Kasumi-1 (cell line): Measurements from ENCODE around the gene PNMA6E.

Experiments
- DNase-seq, 2 experiments: peaks; one replicate each; lab custom pipeline; 2025; lab: John Stamatoyannopoulos, UW

Gene PNMA6E

GRCh38 chrX:153384390-153384789 lies 16.8 kb downstream of the PNMA6E start:
- DNase-seq, result no peak

- no peak for DNase-seq
Observed at GRCh38 chrX:153382563-153383482, 18.3 kb downstream of the PNMA6E start.

- peak in 1 of 2 experiments; percentile 6 for DNase-seq
Observed at GRCh38 chrX:153381684-153382532, 19.2 kb downstream of the PNMA6E start.

- DNase-seq, result no peak
Observed at GRCh38 chrX:153380691-153381090, 20.5 kb downstream of the PNMA6E start.

- DNase-seq, result no peak
Observed at GRCh38 chrX:153379971-153380581, 21.1 kb downstream of the PNMA6E start.

- no peak for DNase-seq
Observed at GRCh38 chrX:153379508-153379907, 21.6 kb downstream of the PNMA6E start.

GRCh38 chrX:153378607-153379006 lies 22.5 kb downstream of the PNMA6E start:
- no peak for DNase-seq

- no peak for DNase-seq
Observed at GRCh38 chrX:153377727-153378126, 23.4 kb downstream of the PNMA6E start.

GRCh38 chrX:153375571-153375970 lies 25.6 kb downstream of the PNMA6E start:
- DNase-seq, result no peak

GRCh38 chrX:153374426-153374825 lies 26.7 kb downstream of the PNMA6E start:
- no peak for DNase-seq

GRCh38 chrX:153372949-153373348 lies 28.2 kb downstream of the PNMA6E start:
- no peak for DNase-seq

GRCh38 chrX:153371256-153371655 lies 29.9 kb downstream of the PNMA6E start:
- DNase-seq, result no peak

- DNase-seq, result no peak
Observed at GRCh38 chrX:153370293-153371055, 30.7 kb downstream of the PNMA6E start.

- DNase-seq, result no peak
Observed at GRCh38 chrX:153366878-153367538, 34.1 kb downstream of the PNMA6E start.

- no peak for DNase-seq
Observed at GRCh38 chrX:153366119-153366518, 35.0 kb downstream of the PNMA6E start.

GRCh38 chrX:153365670-153366069 lies 35.5 kb downstream of the PNMA6E start:
- DNase-seq, result no peak

GRCh38 chrX:153361781-153362397 lies 39.3 kb downstream of the PNMA6E start:
- DNase-seq, result no peak

- DNase-seq, result no peak
Observed at GRCh38 chrX:153357877-153358276, 43.3 kb downstream of the PNMA6E start.

- no peak for DNase-seq
Observed at GRCh38 chrX:153353416-153353815, 47.7 kb downstream of the PNMA6E start.

GRCh38 chrX:153352858-153353257 lies 48.3 kb downstream of the PNMA6E start:
- DNase-seq, result no peak

- no peak for DNase-seq
Observed at GRCh38 chrX:153351981-153352380, 49.2 kb downstream of the PNMA6E start.
